Ovary (tissue), 9 donors: ENCODE measurements around the gene AOC3. TPM values are rescaled to one million over a fixed set of nuclear protein-coding genes. Genes with fewer than 3 reads are reported as not detected.

ENCODE experiments used
- DNase-seq, 5 donors: peaks; one replicate each; pipeline ENCODE4 v3.0.0-alpha.2; 2019 to 2020
- H3K27ac ChIP-seq, 2 donors: fragments of 200-600 bp; one replicate each; pipeline versions ENCODE4 v1.5.1 to v1.8.0; 2019 to 2022
- H3K27me3 ChIP-seq: fragments of 200-600 bp; one replicate; pipeline ENCODE4 v1.8.0; 2022
- H3K36me3 ChIP-seq: fragments of 200-600 bp; sonication (generic); one replicate; pipeline ENCODE4 v1.5.1; 2019
- H3K4me1 ChIP-seq: one replicate; pipeline ENCODE4 v1.8.1; 2013; ENCODE audit warnings: mild to moderate bottlenecking, moderate library complexity; ENCODE audit not compliant: insufficient read depth
- H3K4me3 ChIP-seq: fragments of 200-600 bp; sonication (generic); one replicate; pipeline ENCODE4 v1.5.1; 2017
- H3K9me3 ChIP-seq, 2 donors: fragments of 200-600 bp in 1 of 2; sonication (generic) in 1 of 2; one replicate each; pipeline versions ENCODE4 v1.5.1 to v1.8.1; 2013 to 2019; ENCODE audit warnings: mild to moderate bottlenecking in 1 of 2, moderate library complexity in 1 of 2
- CTCF ChIP-seq, 3 donors: fragments of 450-650 bp in 2 of 3; fragments of 200-600 bp in 1 of 3; IDR thresholded peaks; one replicate each; pipeline versions ENCODE4 v1.5.1 to v1.8.0; 2016 to 2022; ENCODE audit warnings: antibody characterized with exemption in 3 of 3, mild to moderate bottlenecking in 1 of 3
- EP300 ChIP-seq: sonication (generic); formaldehyde crosslinking; IDR thresholded peaks from one replicate; pipeline ENCODE4 v1.6.1; 2017; ENCODE audit warnings: antibody characterized with exemption
- POLR2A ChIP-seq: fragments of 450-650 bp; IDR thresholded peaks from one replicate; pipeline ENCODE4 v1.6.1; 2017; ENCODE audit warnings: antibody characterized with exemption, mild to moderate bottlenecking, moderate library complexity
- WGBS, 3 donors: extraction: QIAGEN DNeasy Blood & Tissue Kit in 1 of 3; methylation state at CpG; one replicate each; pipeline versions ENCODE4 v1.1.5 to v1.1.7; 2013 to 2017; 5-methylcytosine and 5-hydroxymethylcytosine counted together
- intact Hi-C, 4 donors: fragments of 100-400 bp; cut with DNase I; formaldehyde crosslinking; loops; one replicate each; pipeline versions ENCODE4 v1.11.0 to v1.15.1; 2022 to 2023
- polyA plus RNA-seq, 2 donors: library from polyadenylated mRNA; stranded (reverse); fragments of 200-250 nt in 1 of 2; fragments of 350-450 nt in 1 of 2; fragmentation: Illumina TruSeq in 1 of 2; extraction: RNeasy Lipid Tissue Mini Kit (QIAGEN cat#74804) in 1 of 2; gene quantifications; one replicate each; pipeline ENCODE4 v1.2.3, GENCODE V29; 2013 to 2014
- total RNA-seq, 7 donors: library from RNA; depleted of rRNA in 2 of 7; stranded (reverse); fragments of >200 nt in 2 of 7; fragmentation: NEBNext Ultra II Directional in 3 of 7; extraction: Animal tissue kit (Norgen Biotek cat#: 25700) in 3 of 7; gene quantifications; one replicate each; pipeline versions ENCODE4 v1.1.0 to v1.2.4, GENCODE V29; 2016 to 2023
- donor health status: DM: no; HTN: no; CAD: no; lungs with moderate emphysema.
- donor health status: DM: no; HTN: no; CAD: no.
- donor health status: Bipolar disorder and iron deficiency.
- donor health status: DM: yes; HTN: yes; CAD: no.
- donor health status: DM: no; HTN: no; CAD: no.
- donor health status: DM: yes; HTN: yes; CAD: no.

Gene AOC3
- total and polyA plus RNA-seq, 9 donors: 0.72 to 197 (median 15.8) TPM

GRCh38 chr17:42852351-42852750 lies 1.4 kb downstream of the AOC3 start:
- no peaks in the 10 kb centered on the region for H3K27me3 ChIP-seq
- no peaks in the 10 kb centered on the region for H3K36me3 ChIP-seq
- no peak for TF ChIP-seq POLR2A
- TF ChIP-seq CTCF (IDR thresholded peaks at IDR 0.05): no peak
- TF ChIP-seq EP300: no peak
- H3K4me3 ChIP-seq: peak overlapping the region; percentile 32
- H3K27ac ChIP-seq: no peak overlapping the region
- H3K4me1 ChIP-seq: peaks cover 5% of the 10 kb centered on the region
- WGBS, 3 donors: 75 to 78% (median 75%) methylated on average over 15 of the region's 15 CpGs
- intact Hi-C loops: loop anchor here in 1 of 4 donors (10.0 kb wide), 1 partner anchor 642 kb away; no protein-coding TSS in a partner anchor
- H3K9me3 ChIP-seq: no peaks in the 10 kb centered on the region
- DNase-seq: no peak

- H3K4me1 ChIP-seq: peaks cover 5% of the 10 kb centered on the region
- DNase-seq: no peak
- H3K27me3 ChIP-seq: no peaks in the 10 kb centered on the region
- H3K4me3 ChIP-seq: peak overlapping the region; percentile 5
- H3K27ac ChIP-seq: no peak overlapping the region
- 22 to 36% (median 35%) methylated on average over 4 of the region's 4 CpGs for WGBS, 3 donors
- no peaks in the 10 kb centered on the region for H3K36me3 ChIP-seq
- intact Hi-C loops: loop anchor here in 1 of 4 donors (10.0 kb wide), 1 partner anchor 642 kb away; no protein-coding TSS in a partner anchor
- TF ChIP-seq POLR2A (no peak), CTCF (IDR thresholded peaks at IDR 0.05) (no peak), EP300 (no peak)
- H3K9me3 ChIP-seq: no peaks in the 10 kb centered on the region
Observed at GRCh38 chr17:42853004-42853403, 2.0 kb downstream of the AOC3 start.

DNA sequence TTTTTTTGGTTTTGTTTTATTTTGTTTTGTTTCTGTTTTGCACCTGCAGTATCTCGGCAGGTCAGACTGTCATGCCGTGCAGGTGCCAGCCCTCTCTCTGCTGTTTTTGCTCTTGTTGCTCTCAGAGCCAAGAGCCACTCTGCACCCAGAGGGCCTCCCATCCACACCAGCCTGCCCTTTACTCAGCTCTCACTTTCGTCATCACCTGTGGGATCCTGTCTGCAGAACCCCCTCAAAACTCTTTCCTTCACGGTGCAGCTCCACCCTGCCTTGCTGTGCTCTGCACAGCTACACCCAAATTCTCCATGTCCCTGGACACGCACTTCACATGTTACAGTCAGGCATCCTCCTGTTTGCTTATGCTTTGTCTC lies 2.6 kb downstream of the AOC3 start:
- WGBS, 3 donors: 53 to 70% (median 64%) methylated on average over 5 of the region's 5 CpGs
- intact Hi-C loops: loop anchor here in 1 of 4 donors (10.0 kb wide), 1 partner anchor 641 kb away; no protein-coding TSS in a partner anchor
- H3K27ac ChIP-seq: no peak overlapping the region

GRCh38 chr17:42853968-42854790 lies 3.2 kb downstream of the AOC3 start:
- Histone ChIP-seq H3K4me1 (peaks cover 5% of the 10 kb centered on the region), H3K9me3 (no peaks in the 10 kb centered on the region), H3K27ac (no peak overlapping the region), H3K27me3 (no peaks in the 10 kb centered on the region), H3K36me3 (no peaks in the 10 kb centered on the region), H3K4me3 (no peak overlapping the region)
- TF ChIP-seq EP300: no peak
- no peak for TF ChIP-seq POLR2A
- TF ChIP-seq CTCF (IDR thresholded peaks at IDR 0.05): no peak
- WGBS, 3 donors: 67 to 81% (median 80%) methylated on average over 15 of the region's 15 CpGs
- DNase-seq: no peak
- intact Hi-C loops: loop anchor here in 1 of 4 donors (10.0 kb wide), 1 partner anchor 641 kb away; no protein-coding TSS in a partner anchor

More for the DNA sequence above, 2.6 kb downstream of the AOC3 start:
- TF ChIP-seq POLR2A (no peak), CTCF (IDR thresholded peaks at IDR 0.05) (no peak), EP300 (no peak)
- Histone ChIP-seq H3K4me3 (no peak overlapping the region), H3K9me3 (no peaks in the 10 kb centered on the region), H3K36me3 (no peaks in the 10 kb centered on the region), H3K4me1 (peaks cover 5% of the 10 kb centered on the region), H3K27me3 (no peaks in the 10 kb centered on the region)
- DNase-seq: no peak
